Astrocyte (in vitro differentiated cells and primary cell): ENCODE data around the gene CD46.

ENCODE experiments used
- CTCF ChIP-seq: IDR thresholded peaks from 2 replicates; pipeline ENCODE4 v1.5.1; 2011; ENCODE audit warnings: low read depth, mild to moderate bottlenecking, inconsistent platforms, low read length, moderate library complexity; ENCODE audit not compliant: insufficient read depth
- EZH2 ChIP-seq: IDR thresholded peaks from 2 replicates; pipeline ENCODE4 v1.6.1; 2012; ENCODE audit warnings: mild to moderate bottlenecking, low read length, inconsistent platforms; ENCODE audit not compliant: insufficient read depth

GRCh38 chr1:207810606-207811295, 58.9 kb downstream of the CD46 start:
- no peak for TF ChIP-seq CTCF
- TF ChIP-seq EZH2, result no peak
